Tibial nerve (tissue), 4 donors: ENCODE results near the gene KDM4C. TPM values are rescaled to one million over a fixed set of nuclear protein-coding genes. Genes with fewer than 3 reads are reported as not detected.

Source experiments
- DNase-seq, 2 donors: peaks; one replicate each; pipeline ENCODE4 v3.0.0-alpha.2; 2019; ENCODE audit warnings: low spot score in 2 of 2
- H3K27ac ChIP-seq, 4 donors: fragments of 200-600 bp; sonication (generic) in 3 of 4; one replicate each; pipeline ENCODE4 v1.5.1; 2017 to 2019; ENCODE audit warnings: mild to moderate bottlenecking in 1 of 4
- H3K27me3 ChIP-seq, 2 donors: fragments of 200-600 bp; sonication (generic) in 1 of 2; one replicate each; pipeline versions ENCODE4 v1.5.1 to v1.6.0; 2017 to 2019
- H3K36me3 ChIP-seq, 3 donors: fragments of 200-600 bp; sonication (generic); one replicate each; pipeline ENCODE4 v1.5.1; 2018 to 2019
- H3K4me1 ChIP-seq, 4 donors: fragments of 200-600 bp; sonication (generic) in 3 of 4; one replicate each; pipeline ENCODE4 v1.5.1; 2017 to 2019
- H3K4me3 ChIP-seq, 4 donors: fragments of 200-600 bp; sonication (generic) in 3 of 4; one replicate each; pipeline ENCODE4 v1.5.1; 2017 to 2019; ENCODE audit warnings: mild to moderate bottlenecking in 1 of 4, moderate library complexity in 1 of 4
- H3K9me3 ChIP-seq, 4 donors: fragments of 200-600 bp; sonication (generic) in 3 of 4; one replicate each; pipeline ENCODE4 v1.5.1; 2017 to 2019
- CTCF ChIP-seq, 5 experiments: fragments of 200-600 bp in 3 of 5; fragments of 450-650 bp in 2 of 5; sonication (generic) in 3 of 5; IDR thresholded peaks; one replicate each; pipeline ENCODE4 v1.5.1; 2016 to 2019; ENCODE audit warnings: antibody characterized with exemption in 5 of 5, mild to moderate bottlenecking in 3 of 5, moderate library complexity in 2 of 5
- EP300 ChIP-seq, 2 donors: sonication (generic); formaldehyde crosslinking; IDR thresholded peaks; one replicate each; pipeline ENCODE4 v1.6.1; 2017; ENCODE audit warnings: antibody characterized with exemption in 2 of 2, mild to moderate bottlenecking in 1 of 2
- POLR2A ChIP-seq, 2 donors: fragments of 450-650 bp; IDR thresholded peaks; one replicate each; pipeline ENCODE4 v1.6.1; 2017; ENCODE audit warnings: antibody characterized with exemption in 2 of 2, mild to moderate bottlenecking in 2 of 2, moderate library complexity in 2 of 2
- WGBS, 2 donors: methylation state at CpG; one replicate each; pipeline ENCODE4 v1.1.5; 2018; 5-methylcytosine and 5-hydroxymethylcytosine counted together
- total RNA-seq, 4 donors: library from RNA; depleted of rRNA; stranded (reverse); fragments of >200 nt; gene quantifications; one replicate each; pipeline ENCODE4 v1.1.0, GENCODE V29; 2016

KDM4C gene
- total RNA-seq, 4 donors from 2014 or later, result 27.8 to 47.7 (median 38.1) TPM

DNA sequence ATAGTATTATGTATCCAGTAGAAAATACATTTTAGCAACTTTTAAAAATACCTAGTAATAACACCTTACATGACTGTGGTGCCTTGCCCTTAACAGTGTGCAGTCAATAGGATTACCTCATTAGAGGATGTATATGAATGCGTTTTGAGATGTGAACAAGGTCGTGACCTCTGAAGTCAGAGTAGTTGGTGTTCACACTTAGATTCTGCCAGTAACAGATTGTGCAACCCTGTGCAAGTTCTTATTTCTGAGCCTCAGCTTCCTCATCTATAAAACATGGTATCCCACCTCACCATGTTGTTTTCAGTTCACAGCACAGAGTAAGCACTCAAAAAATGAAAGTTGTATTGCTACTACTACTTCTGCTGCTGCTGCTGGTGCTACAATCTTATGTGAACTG is 347.3 kb downstream of the KDM4C start:
- WGBS, 2 donors, result 67 to 76% methylated on average over 2 of the region's 2 CpGs
- no peak for DNase-seq
- no peak overlapping the region for H3K4me3 ChIP-seq

GRCh38 chr9:7108936-7109335 is 351.2 kb downstream of the KDM4C start:
- H3K27me3 ChIP-seq, result no peaks in the 10 kb centered on the region
- no peak overlapping the region for H3K27ac ChIP-seq
- peaks cover 0 to 37% (median 4%) of the 10 kb centered on the region in 3 donors for H3K36me3 ChIP-seq
- H3K9me3 ChIP-seq, result no peaks in the 10 kb centered on the region
- no peak for TF ChIP-seq CTCF (IDR thresholded peaks at IDR 0.05)
- no peak for TF ChIP-seq POLR2A (IDR thresholded peaks at IDR 0.05)
- no peak for TF ChIP-seq EP300 (IDR thresholded peaks at IDR 0.05)
- no peak overlapping the region for H3K4me3 ChIP-seq
- no peaks in the 10 kb centered on the region for H3K4me1 ChIP-seq
- DNase-seq, result no peak

More for the DNA sequence above, 347.3 kb downstream of the KDM4C start:
- Histone ChIP-seq H3K27ac (no peak overlapping the region), H3K9me3 (no peaks in the 10 kb centered on the region), H3K4me1 (no peaks in the 10 kb centered on the region), H3K36me3 (peaks cover 0 to 36% (median 5%) of the 10 kb centered on the region in 3 donors), H3K27me3 (no peaks in the 10 kb centered on the region)
- no peak for TF ChIP-seq CTCF (IDR thresholded peaks at IDR 0.05)
- no peak for TF ChIP-seq POLR2A (IDR thresholded peaks at IDR 0.05)
- TF ChIP-seq EP300 (IDR thresholded peaks at IDR 0.05), result no peak

DNA sequence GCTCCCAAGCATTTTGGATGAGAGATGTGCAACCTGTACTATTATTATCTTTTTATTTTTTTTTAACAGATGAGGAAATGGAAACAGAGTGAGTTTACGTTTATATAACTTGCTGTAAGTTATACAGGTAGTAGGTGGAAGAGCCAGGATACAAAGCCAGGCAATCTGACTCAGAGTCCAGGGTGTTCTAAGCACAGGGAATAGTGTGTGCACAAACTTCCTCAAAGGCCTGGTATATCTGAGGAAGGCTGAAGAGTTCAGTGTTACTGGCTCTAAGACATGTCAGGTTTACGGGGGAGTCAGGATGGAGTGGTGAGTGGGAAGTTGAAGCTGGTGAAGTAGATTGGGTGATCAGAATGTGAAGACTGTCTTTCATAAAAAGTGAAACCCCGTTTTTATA is 353.6 kb downstream of the KDM4C start:
- no peak for TF ChIP-seq CTCF (IDR thresholded peaks at IDR 0.05)
- no peak for TF ChIP-seq EP300 (IDR thresholded peaks at IDR 0.05)
- no peak for TF ChIP-seq POLR2A (IDR thresholded peaks at IDR 0.05)
- DNase-seq, result no peak
- no peaks in the 10 kb centered on the region for H3K9me3 ChIP-seq
- H3K4me1 ChIP-seq, result no peaks in the 10 kb centered on the region
- H3K4me3 ChIP-seq, result no peak overlapping the region
- H3K36me3 ChIP-seq, result peaks cover 0 to 19% (median 0%) of the 10 kb centered on the region in 3 donors
- 82 to 95% methylated on average over 3 of the region's 3 CpGs for WGBS, 2 donors
- H3K27ac ChIP-seq, result no peak overlapping the region
- H3K27me3 ChIP-seq, result no peaks in the 10 kb centered on the region

GRCh38 chr9:7115606-7116005 is 357.8 kb downstream of the KDM4C start:
- Histone ChIP-seq H3K4me1 (no peaks in the 10 kb centered on the region), H3K36me3 (peaks cover 0 to 10% (median 0%) of the 10 kb centered on the region in 3 donors), H3K4me3 (no peak overlapping the region), H3K27ac (no peak overlapping the region), H3K27me3 (no peaks in the 10 kb centered on the region), H3K9me3 (no peaks in the 10 kb centered on the region)
- TF ChIP-seq EP300 (IDR thresholded peaks at IDR 0.05), result no peak
- no peak for TF ChIP-seq CTCF (IDR thresholded peaks at IDR 0.05)
- no peak for TF ChIP-seq POLR2A (IDR thresholded peaks at IDR 0.05)
- WGBS, 2 donors, result 50 to 59% methylated on average over 1 of the region's 1 CpG
- no peak for DNase-seq

DNA sequence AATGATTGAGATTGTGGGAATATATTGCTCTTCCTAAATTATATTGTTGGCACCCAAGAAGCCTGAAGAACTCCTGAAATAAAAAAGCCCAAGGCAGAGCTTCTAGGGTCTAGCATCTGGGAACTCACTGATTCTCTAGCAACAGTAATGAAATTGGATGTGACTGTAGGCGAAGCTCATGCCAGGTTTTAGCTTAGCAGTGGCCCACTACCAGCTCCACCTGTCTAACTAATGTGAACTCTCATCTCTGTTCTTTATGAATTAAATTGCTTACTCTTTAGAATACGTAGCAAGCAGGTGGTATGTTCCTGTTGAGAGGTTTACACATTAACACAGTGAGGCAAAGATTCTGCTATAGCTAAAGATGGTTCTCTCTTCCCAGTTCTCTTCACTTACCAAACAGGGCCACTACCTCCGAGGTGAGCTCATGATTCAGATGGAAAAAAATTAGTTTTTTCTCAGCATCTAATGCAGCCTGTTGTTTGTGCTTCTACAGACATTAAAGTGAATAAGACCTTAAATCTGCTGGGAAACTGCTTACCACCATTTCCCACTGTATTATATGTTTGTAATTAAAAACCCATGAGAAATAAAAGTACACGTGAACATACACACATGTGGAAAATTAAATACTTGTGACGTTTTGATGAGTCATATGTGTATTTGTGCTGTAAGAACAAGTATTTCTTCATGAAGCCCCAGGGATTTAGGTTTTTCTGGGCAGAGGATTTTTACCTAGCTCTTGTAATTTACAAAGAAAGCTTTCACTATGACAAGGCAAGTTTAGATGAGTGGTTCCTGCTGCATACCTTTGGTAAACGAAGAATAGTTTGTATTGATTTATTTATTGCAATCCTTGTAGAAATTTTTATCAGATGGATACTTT is 360.1 kb downstream of the KDM4C start:
- no peaks in the 10 kb centered on the region for H3K4me1 ChIP-seq
- TF ChIP-seq POLR2A (IDR thresholded peaks at IDR 0.05) (no peak), EP300 (IDR thresholded peaks at IDR 0.05) (no peak)
- H3K4me3 ChIP-seq, result no peak overlapping the region
- no peak for DNase-seq
- H3K9me3 ChIP-seq, result no peaks in the 10 kb centered on the region
- H3K27me3 ChIP-seq, result no peaks in the 10 kb centered on the region
- no peak overlapping the region for H3K27ac ChIP-seq
- WGBS, 2 donors, result 69 to 72% methylated on average over 6 of the region's 6 CpGs
- H3K36me3 ChIP-seq, result no peaks in the 10 kb centered on the region
